Measurements from ENCODE around the gene TMEM52.
"Not testable (repeated sequence)": the region's sequence is repeated elsewhere in the genome, so short reads cannot be mapped to it uniquely, and the experiment has no call there.

- not testable (repeated sequence) for TF ChIP-seq RXRA (IDR thresholded peaks at IDR 0.05); CTCF (IDR thresholded peaks at IDR 0.05; ENCODE audit: low read depth, low read length, missing input control); YY1 (IDR thresholded peaks at IDR 0.05); RAD21 (IDR thresholded peaks at IDR 0.05); JUND (IDR thresholded peaks at IDR 0.05); HNF4A (conservative IDR thresholded peaks at IDR 0.05); SP1 (IDR thresholded peaks at IDR 0.05); FOXA1 (IDR thresholded peaks at IDR 0.05); HNF4G (IDR thresholded peaks at IDR 0.05); TAF1 (conservative IDR thresholded peaks at IDR 0.05); ATF3 (IDR thresholded peaks at IDR 0.05)
- TF ChIP-seq, protein P1, sequence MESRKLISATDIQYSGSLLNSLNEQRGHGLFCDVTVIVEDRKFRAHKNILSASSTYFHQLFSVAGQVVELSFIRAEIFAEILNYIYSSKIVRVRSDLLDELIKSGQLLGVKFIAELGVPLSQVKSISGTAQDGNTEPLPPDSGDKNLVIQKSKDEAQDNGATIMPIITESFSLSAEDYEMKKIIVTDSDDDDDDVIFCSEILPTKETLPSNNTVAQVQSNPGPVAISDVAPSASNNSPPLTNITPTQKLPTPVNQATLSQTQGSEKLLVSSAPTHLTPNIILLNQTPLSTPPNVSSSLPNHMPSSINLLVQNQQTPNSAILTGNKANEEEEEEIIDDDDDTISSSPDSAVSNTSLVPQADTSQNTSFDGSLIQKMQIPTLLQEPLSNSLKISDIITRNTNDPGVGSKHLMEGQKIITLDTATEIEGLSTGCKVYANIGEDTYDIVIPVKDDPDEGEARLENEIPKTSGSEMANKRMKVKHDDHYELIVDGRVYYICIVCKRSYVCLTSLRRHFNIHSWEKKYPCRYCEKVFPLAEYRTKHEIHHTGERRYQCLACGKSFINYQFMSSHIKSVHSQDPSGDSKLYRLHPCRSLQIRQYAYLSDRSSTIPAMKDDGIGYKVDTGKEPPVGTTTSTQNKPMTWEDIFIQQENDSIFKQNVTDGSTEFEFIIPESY (IDR thresholded peaks at IDR 0.05): not testable (repeated sequence)
- TF ChIP-seq, protein P2, sequence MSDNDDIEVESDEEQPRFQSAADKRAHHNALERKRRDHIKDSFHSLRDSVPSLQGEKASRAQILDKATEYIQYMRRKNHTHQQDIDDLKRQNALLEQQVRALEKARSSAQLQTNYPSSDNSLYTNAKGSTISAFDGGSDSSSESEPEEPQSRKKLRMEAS (IDR thresholded peaks at IDR 0.05): not testable (repeated sequence)
- TF ChIP-seq, protein P3, sequence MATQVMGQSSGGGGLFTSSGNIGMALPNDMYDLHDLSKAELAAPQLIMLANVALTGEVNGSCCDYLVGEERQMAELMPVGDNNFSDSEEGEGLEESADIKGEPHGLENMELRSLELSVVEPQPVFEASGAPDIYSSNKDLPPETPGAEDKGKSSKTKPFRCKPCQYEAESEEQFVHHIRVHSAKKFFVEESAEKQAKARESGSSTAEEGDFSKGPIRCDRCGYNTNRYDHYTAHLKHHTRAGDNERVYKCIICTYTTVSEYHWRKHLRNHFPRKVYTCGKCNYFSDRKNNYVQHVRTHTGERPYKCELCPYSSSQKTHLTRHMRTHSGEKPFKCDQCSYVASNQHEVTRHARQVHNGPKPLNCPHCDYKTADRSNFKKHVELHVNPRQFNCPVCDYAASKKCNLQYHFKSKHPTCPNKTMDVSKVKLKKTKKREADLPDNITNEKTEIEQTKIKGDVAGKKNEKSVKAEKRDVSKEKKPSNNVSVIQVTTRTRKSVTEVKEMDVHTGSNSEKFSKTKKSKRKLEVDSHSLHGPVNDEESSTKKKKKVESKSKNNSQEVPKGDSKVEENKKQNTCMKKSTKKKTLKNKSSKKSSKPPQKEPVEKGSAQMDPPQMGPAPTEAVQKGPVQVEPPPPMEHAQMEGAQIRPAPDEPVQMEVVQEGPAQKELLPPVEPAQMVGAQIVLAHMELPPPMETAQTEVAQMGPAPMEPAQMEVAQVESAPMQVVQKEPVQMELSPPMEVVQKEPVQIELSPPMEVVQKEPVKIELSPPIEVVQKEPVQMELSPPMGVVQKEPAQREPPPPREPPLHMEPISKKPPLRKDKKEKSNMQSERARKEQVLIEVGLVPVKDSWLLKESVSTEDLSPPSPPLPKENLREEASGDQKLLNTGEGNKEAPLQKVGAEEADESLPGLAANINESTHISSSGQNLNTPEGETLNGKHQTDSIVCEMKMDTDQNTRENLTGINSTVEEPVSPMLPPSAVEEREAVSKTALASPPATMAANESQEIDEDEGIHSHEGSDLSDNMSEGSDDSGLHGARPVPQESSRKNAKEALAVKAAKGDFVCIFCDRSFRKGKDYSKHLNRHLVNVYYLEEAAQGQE (IDR thresholded peaks at IDR 0.05): not testable (repeated sequence)
Measured at GRCh38 chr1:1883890-1884289, 35.2 kb downstream of the TMEM52 start.
